ENCODE measurements around the gene CYP39A1.

Gene CYP39A1

GRCh38 chr6:46645265-46645664 lies 7.4 kb downstream of the CYP39A1 start:
- DNase-seq (ENCODE audit: insufficient read length) (no peak), FAIRE-seq (no peak)
- TF ChIP-seq POLR2AphosphoS5 (IDR thresholded peaks at IDR 0.05; ENCODE audit: low read depth, low read length) (no peak), POLR2A (IDR thresholded peaks at IDR 0.05; ENCODE audit: low read depth, low read length) (no peak), TAF1 (IDR thresholded peaks at IDR 0.05; ENCODE audit: borderline replicate concordance, low read depth, low read length) (no peak)

GRCh38 chr6:46642928-46643751 lies 9.5 kb downstream of the CYP39A1 start:
- FAIRE-seq, result no peak
- TF ChIP-seq TAF1 (IDR thresholded peaks at IDR 0.05; ENCODE audit: borderline replicate concordance, low read depth, low read length), result no peak
- DNase-seq (ENCODE audit: insufficient read length), result no peak

DNA sequence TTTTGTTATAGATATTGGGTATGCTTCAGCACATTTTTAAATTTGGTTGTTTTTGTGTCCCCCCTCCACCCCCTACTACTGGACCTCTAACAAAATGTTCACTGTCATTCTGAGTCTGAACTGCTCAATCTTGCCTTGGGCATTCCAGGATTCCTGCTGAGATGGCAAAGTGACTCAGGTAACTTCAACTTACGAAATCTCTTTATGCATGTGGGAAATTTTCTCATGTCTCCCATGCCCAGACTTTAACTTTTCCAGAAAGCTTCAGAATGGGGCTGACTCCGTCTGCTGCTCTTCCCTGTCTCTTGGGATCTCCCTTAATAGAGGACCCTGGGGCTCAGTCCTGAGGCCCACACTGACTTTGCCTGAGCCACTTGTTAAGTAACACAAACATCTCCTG lies 14.0 kb downstream of the CYP39A1 start:
- no peak for TF ChIP-seq POLR2A (IDR thresholded peaks at IDR 0.05; ENCODE audit: low read depth, low read length)
- TF ChIP-seq TAF1 (IDR thresholded peaks at IDR 0.05; ENCODE audit: borderline replicate concordance, low read depth, low read length), result no peak
- no peak for TF ChIP-seq POLR2AphosphoS5 (IDR thresholded peaks at IDR 0.05; ENCODE audit: low read depth, low read length)
- FAIRE-seq (no peak), DNase-seq (ENCODE audit: insufficient read length) (no peak)

DNA sequence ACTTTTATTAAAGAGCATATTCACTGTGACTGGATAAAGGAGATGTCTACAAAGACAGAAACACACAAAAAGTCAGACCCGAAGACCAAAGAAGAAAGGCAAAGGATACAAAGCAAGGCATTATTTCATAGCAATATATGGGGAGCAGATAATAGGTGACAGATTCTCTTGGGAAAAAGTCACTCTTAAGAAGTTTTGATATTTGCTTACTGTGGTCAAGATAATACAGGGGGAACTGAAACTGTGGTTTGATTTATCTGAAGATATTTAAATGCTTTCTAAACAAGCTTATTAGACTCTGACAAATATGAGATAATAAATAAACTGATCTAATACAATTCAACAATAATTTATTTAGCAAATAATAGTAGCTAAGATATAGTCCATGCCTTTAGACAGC lies 14.7 kb downstream of the CYP39A1 start:
- DNase-seq (ENCODE audit: insufficient read length), result no peak
- no peak for FAIRE-seq
- TF ChIP-seq TAF1 (IDR thresholded peaks at IDR 0.05; ENCODE audit: borderline replicate concordance, low read depth, low read length), result no peak
- TF ChIP-seq POLR2A (IDR thresholded peaks at IDR 0.05; ENCODE audit: low read depth, low read length), result no peak
- TF ChIP-seq POLR2AphosphoS5 (IDR thresholded peaks at IDR 0.05; ENCODE audit: low read depth, low read length), result no peak

DNA sequence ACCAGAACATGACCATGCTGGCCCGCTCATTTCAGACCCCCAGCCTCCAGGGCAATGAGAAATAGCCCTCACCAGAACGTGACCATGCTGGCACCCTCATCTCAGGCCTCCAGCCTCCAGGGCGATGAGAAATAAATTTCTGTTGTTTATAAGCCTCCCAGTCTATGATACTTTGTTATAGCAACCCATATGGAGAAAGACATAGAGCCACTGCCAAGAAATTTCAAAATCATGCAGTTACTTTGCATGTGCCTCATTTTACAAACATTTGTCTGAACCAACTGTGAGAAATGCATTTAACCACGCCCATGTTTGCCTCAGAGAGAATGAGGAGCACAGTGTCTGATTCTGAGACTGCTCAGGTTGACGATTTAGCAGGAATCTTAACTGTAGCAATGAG lies 15.5 kb downstream of the CYP39A1 start:
- TF ChIP-seq POLR2AphosphoS5 (IDR thresholded peaks at IDR 0.05; ENCODE audit: low read depth, low read length) (no peak), TAF1 (IDR thresholded peaks at IDR 0.05; ENCODE audit: borderline replicate concordance, low read depth, low read length) (no peak), POLR2A (IDR thresholded peaks at IDR 0.05; ENCODE audit: low read depth, low read length) (no peak)
- DNase-seq (ENCODE audit: insufficient read length), result no peak
- no peak for FAIRE-seq

- no peak for DNase-seq (ENCODE audit: insufficient read length)
- no peak for FAIRE-seq
- TF ChIP-seq TAF1 (IDR thresholded peaks at IDR 0.05; ENCODE audit: borderline replicate concordance, low read depth, low read length) (no peak), POLR2AphosphoS5 (IDR thresholded peaks at IDR 0.05; ENCODE audit: low read depth, low read length) (no peak), POLR2A (IDR thresholded peaks at IDR 0.05; ENCODE audit: low read depth, low read length) (no peak)
Measured at GRCh38 chr6:46635462-46635861, 17.2 kb downstream of the CYP39A1 start.

- no peak for FAIRE-seq
Measured at GRCh38 chr6:46632053-46632452, 20.6 kb downstream of the CYP39A1 start.

GRCh38 chr6:46629691-46630090 lies 22.9 kb downstream of the CYP39A1 start:
- DNase-seq (ENCODE audit: insufficient read length) (no peak), FAIRE-seq (no peak)
- no peak for TF ChIP-seq TAF1 (IDR thresholded peaks at IDR 0.05; ENCODE audit: borderline replicate concordance, low read depth, low read length)
- no peak for TF ChIP-seq POLR2A (IDR thresholded peaks at IDR 0.05; ENCODE audit: low read depth, low read length)
- TF ChIP-seq POLR2AphosphoS5 (IDR thresholded peaks at IDR 0.05; ENCODE audit: low read depth, low read length), result no peak

More at GRCh38 chr6:46632053-46632452, 20.6 kb downstream of the CYP39A1 start:
- TF ChIP-seq POLR2A (IDR thresholded peaks at IDR 0.05; ENCODE audit: low read depth, low read length), result no peak
- no peak for TF ChIP-seq TAF1 (IDR thresholded peaks at IDR 0.05; ENCODE audit: borderline replicate concordance, low read depth, low read length)
- no peak for TF ChIP-seq POLR2AphosphoS5 (IDR thresholded peaks at IDR 0.05; ENCODE audit: low read depth, low read length)
- DNase-seq (ENCODE audit: insufficient read length), result no peak

DNA sequence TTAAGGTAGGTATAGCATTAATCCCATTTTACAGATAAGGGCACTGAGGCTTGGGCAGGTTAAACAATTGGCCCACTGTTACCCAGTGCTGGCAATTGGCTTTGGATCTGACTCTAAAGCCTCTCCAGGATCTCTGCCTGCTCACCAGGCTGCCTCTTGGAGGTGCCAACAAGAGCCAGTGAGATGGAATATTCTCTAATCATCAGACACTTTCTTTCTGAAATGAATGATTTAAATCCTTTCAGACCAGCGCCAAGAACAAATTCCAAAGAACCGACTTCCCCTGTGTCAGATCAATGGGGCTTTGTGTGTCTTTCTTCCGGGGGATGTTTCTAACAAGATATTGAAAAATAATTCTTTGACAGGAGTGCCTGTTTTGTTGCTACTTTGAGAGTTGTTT lies 23.6 kb downstream of the CYP39A1 start:
- DNase-seq (ENCODE audit: insufficient read length) (no peak), FAIRE-seq (no peak)
- no peak for TF ChIP-seq TAF1 (IDR thresholded peaks at IDR 0.05; ENCODE audit: borderline replicate concordance, low read depth, low read length)
- TF ChIP-seq POLR2AphosphoS5 (IDR thresholded peaks at IDR 0.05; ENCODE audit: low read depth, low read length), result no peak
- no peak for TF ChIP-seq POLR2A (IDR thresholded peaks at IDR 0.05; ENCODE audit: low read depth, low read length)

DNA sequence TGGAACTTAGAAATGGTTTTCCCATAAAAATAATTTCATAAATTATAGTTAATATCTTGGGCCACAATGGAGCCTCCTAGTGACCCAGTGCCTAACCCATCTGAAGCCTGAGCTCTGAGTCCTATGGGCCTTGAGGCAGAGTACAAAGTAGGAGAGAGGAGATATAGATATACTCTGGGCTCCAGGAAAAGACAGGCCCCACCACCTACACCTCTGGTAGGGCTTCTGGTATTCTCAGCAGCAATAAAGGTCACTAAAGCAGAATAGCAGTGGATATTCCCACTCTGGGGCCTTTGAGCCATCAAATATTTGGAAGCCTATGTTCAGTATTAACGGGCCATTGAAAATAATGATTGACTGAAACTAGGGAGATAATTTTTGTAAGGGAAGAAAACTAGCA lies 24.1 kb downstream of the CYP39A1 start:
- DNase-seq (ENCODE audit: insufficient read length), result no peak
- TF ChIP-seq POLR2A (IDR thresholded peaks at IDR 0.05; ENCODE audit: low read depth, low read length), result no peak
- no peak for TF ChIP-seq TAF1 (IDR thresholded peaks at IDR 0.05; ENCODE audit: borderline replicate concordance, low read depth, low read length)
- no peak for TF ChIP-seq POLR2AphosphoS5 (IDR thresholded peaks at IDR 0.05; ENCODE audit: low read depth, low read length)
- no peak for FAIRE-seq

DNA sequence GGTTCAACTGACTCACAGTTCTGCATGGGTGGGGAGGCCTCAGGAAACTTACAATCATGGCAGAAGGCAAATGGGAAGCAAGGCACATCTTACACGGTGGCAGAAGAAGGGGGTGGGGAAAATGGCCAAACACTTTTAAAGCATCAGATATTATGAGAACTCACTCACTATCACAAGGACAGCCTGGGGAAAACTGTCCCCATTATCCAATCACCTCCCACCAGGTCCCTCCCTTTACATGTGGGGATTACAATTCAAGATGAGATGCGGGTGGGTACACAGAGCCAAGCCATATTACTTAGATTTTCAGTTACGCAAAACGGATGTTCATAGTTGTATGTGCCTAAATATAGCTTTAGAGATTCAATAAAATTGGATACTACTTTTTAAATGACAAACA lies 25.6 kb downstream of the CYP39A1 start:
- no peak for FAIRE-seq
- no peak for DNase-seq (ENCODE audit: insufficient read length)
- TF ChIP-seq POLR2AphosphoS5 (IDR thresholded peaks at IDR 0.05; ENCODE audit: low read depth, low read length), result no peak

GRCh38 chr6:46626228-46626909 lies 26.2 kb downstream of the CYP39A1 start:
- DNase-seq (ENCODE audit: insufficient read length), result no peak
- TF ChIP-seq TAF1 (IDR thresholded peaks at IDR 0.05; ENCODE audit: borderline replicate concordance, low read depth, low read length), result no peak
- no peak for TF ChIP-seq POLR2AphosphoS5 (IDR thresholded peaks at IDR 0.05; ENCODE audit: low read depth, low read length)
- no peak for TF ChIP-seq POLR2A (IDR thresholded peaks at IDR 0.05; ENCODE audit: low read depth, low read length)
- FAIRE-seq, result no peak

Measured in GM12892 (cell line).